Measurements from ENCODE around the gene EIF1AD. TPM values are rescaled to one million over a fixed set of nuclear protein-coding genes. Genes with fewer than 3 reads are reported as not detected.

EIF1AD gene
- total RNA-seq, 2 donors from 2014 or later = 37.4 to 40.1 TPM

- Histone ChIP-seq H3K4me3 (ENCODE audit: low read length) (peak overlapping the region; percentile 79), H3K27ac (ENCODE audit: low read depth, low read length) (peak overlapping the region; percentile 91), H3K4me1 (ENCODE audit: control insufficient read depth, insufficient read depth, low read length) (peaks cover 7% of the 10 kb centered on the region), H3K36me3 (ENCODE audit: control insufficient read depth, insufficient read depth, low read length) (peaks cover 23% of the 10 kb centered on the region), H3K27me3 (ENCODE audit: control insufficient read depth, insufficient read depth, low read length, poor library complexity, severe bottlenecking) (no peaks in the 10 kb centered on the region), H3K9ac (ENCODE audit: extremely low read depth, low read length, poor library complexity, severe bottlenecking) (no peak overlapping the region), H3K9me3 (ENCODE audit: control insufficient read depth, low read length) (no peaks in the 10 kb centered on the region)
- 88% methylated on average over 2 to 5 of the region's 5 CpGs for WGBS, 2 experiments (ENCODE audit: insufficient coverage in 1 of 2, insufficient read length in 1 of 2)
- Mint-ChIP-seq H3K27ac (peak overlapping the region; percentile 90), H3K4me1 (peaks cover 23% of the 10 kb centered on the region), H3K4me3 (peak overlapping the region; percentile 99), H3K9me3 (no peaks in the 10 kb centered on the region), H3K27me3 (ENCODE audit: insufficient read depth) (peaks cover 4% of the 10 kb centered on the region), H3K36me3 (ENCODE audit: low read depth) (peaks cover 17% of the 10 kb centered on the region)
- peak; percentile 63 for DNase-seq
- peak; percentile 23 for TF ChIP-seq CTCF (conservative IDR thresholded peaks at IDR 0.05)
These were observed 48.7 kb upstream of the EIF1AD start for GRCh38 chr11:66050581-66051231.

GRCh38 chr11:66048547-66049323 is 46.8 kb upstream of the EIF1AD start, which contains the start of gene GAL3ST3:
GAL3ST3 (minus strand) TSS chr11:66049161; CDS start chr11:66045415, 3,746 bp downstream.
- H3K4me3 ChIP-seq (ENCODE audit: low read length) = peak within 1 kb of the TSS; percentile 71
- 2 to 8% methylated on average over 7 to 30 of the region's 39 CpGs for WGBS, 2 experiments (ENCODE audit: insufficient coverage in 1 of 2, insufficient read length in 1 of 2)

More at GRCh38 chr11:66048547-66049323, 46.8 kb upstream of the EIF1AD start, which contains the start of gene GAL3ST3:
- Mint-ChIP-seq H3K36me3 (ENCODE audit: low read depth) (peaks cover 12% of the 10 kb centered on the region), H3K27ac (no peak within 1 kb of the TSS), H3K27me3 (ENCODE audit: insufficient read depth) (peaks cover 4% of the 10 kb centered on the region), H3K4me3 (peak within 1 kb of the TSS; percentile 63), H3K4me1 (peaks cover 32% of the 10 kb centered on the region), H3K9me3 (no peaks in the 10 kb centered on the region)
- Histone ChIP-seq H3K36me3 (ENCODE audit: control insufficient read depth, insufficient read depth, low read length) (peaks cover 5% of the 10 kb centered on the region), H3K27me3 (ENCODE audit: control insufficient read depth, insufficient read depth, low read length, poor library complexity, severe bottlenecking) (no peaks in the 10 kb centered on the region), H3K9ac (ENCODE audit: extremely low read depth, low read length, poor library complexity, severe bottlenecking) (peak within 1 kb of the TSS; percentile 20), H3K27ac (ENCODE audit: low read depth, low read length) (no peak within 1 kb of the TSS), H3K4me1 (ENCODE audit: control insufficient read depth, insufficient read depth, low read length) (peaks cover 10% of the 10 kb centered on the region), H3K9me3 (ENCODE audit: control insufficient read depth, low read length) (no peaks in the 10 kb centered on the region)
- TF ChIP-seq CTCF (conservative IDR thresholded peaks at IDR 0.05) = peak; percentile 16
- peak; percentile 87 for DNase-seq
